Neural cell (in vitro differentiated cells): Measurements from ENCODE around the gene EEF1AKMT3. TPM values are rescaled to one million over a fixed set of nuclear protein-coding genes. Genes with fewer than 3 reads are reported as not detected.
A peak's percentile ranks its signal among the peaks of the same experiment; 100 is the strongest.

Source experiments
- H2AFZ ChIP-seq: fragments of 200-600, 300-800 bp; sonication (generic), shearing (Covaris generic); 2 replicates; pipeline ENCODE4 v1.6.0; 2014; ENCODE audit warnings: low read depth, mild to moderate bottlenecking, antibody characterized with exemption, low read length, moderate library complexity
- H3F3A ChIP-seq: fragments of 200-600 bp; shearing (Covaris generic); 2 replicates; pipeline ENCODE4 v1.6.1; 2016; ENCODE audit warnings: mild to moderate bottlenecking, moderate library complexity, mixed read lengths, antibody characterized with exemption, low read length; ENCODE audit not compliant: insufficient read depth, poor library complexity, severe bottlenecking
- H3K27ac ChIP-seq: fragments of 200-600, 300-800 bp; sonication (generic), shearing (Covaris generic); 2 replicates; pipeline ENCODE4 v1.5.1; 2014; ENCODE audit warnings: mild to moderate bottlenecking, low read length, moderate library complexity
- H3K27me3 ChIP-seq: fragments of 300-800, 200-600 bp; sonication (generic), shearing (Covaris generic); 2 replicates; pipeline ENCODE4 v1.6.0; 2014; ENCODE audit warnings: mild to moderate bottlenecking, low read depth, low read length, moderate library complexity; ENCODE audit not compliant: insufficient read depth
- H3K36me3 ChIP-seq: fragments of 300-800, 200-600 bp; sonication (generic), shearing (Covaris generic); 2 replicates; pipeline ENCODE4 v1.5.1; 2014; ENCODE audit warnings: mild to moderate bottlenecking, antibody characterized with exemption, low read length, moderate library complexity; ENCODE audit not compliant: insufficient read depth
- H3K4me2 ChIP-seq: fragments of 300-800, 200-600 bp; sonication (generic), shearing (Covaris generic); 2 replicates; pipeline ENCODE4 v1.6.0; 2014; ENCODE audit warnings: mild to moderate bottlenecking, low read length
- H3K4me3 ChIP-seq: fragments of 300-800, 200-600 bp; sonication (generic), shearing (Covaris generic); 2 replicates; pipeline ENCODE4 v1.5.1; 2014; ENCODE audit warnings: mild to moderate bottlenecking, low read length, moderate library complexity
- H3K79me2 ChIP-seq: fragments of 200-600 bp; shearing (Covaris generic); replicated peaks from 2 replicates; pipeline ENCODE4 v1.6.0; 2014; ENCODE audit warnings: mild to moderate bottlenecking, low read length, moderate library complexity; ENCODE audit not compliant: insufficient read depth
- H3K9ac ChIP-seq: fragments of 300-800, 200-600 bp; sonication (generic), shearing (Covaris generic); 2 replicates; pipeline ENCODE4 v1.6.1; 2016; ENCODE audit warnings: mild to moderate bottlenecking, low read length, mixed read lengths
- H3K9me2 ChIP-seq: fragments of 200-600 bp; shearing (Covaris generic); 2 replicates; pipeline ENCODE4 v1.6.1; 2016; ENCODE audit warnings: mild to moderate bottlenecking, low read length, mixed read lengths; ENCODE audit not compliant: insufficient read depth
- H3K9me3 ChIP-seq: fragments of 200-600, 300-800 bp; sonication (generic), shearing (Covaris generic); 2 replicates; pipeline ENCODE4 v1.6.1; 2016; ENCODE audit warnings: mild to moderate bottlenecking, mixed run types, low read length, moderate library complexity, mixed read lengths
- H4K20me1 ChIP-seq: fragments of 200-600 bp; shearing (Covaris generic); 2 replicates; pipeline ENCODE4 v1.6.1; 2016; ENCODE audit warnings: mild to moderate bottlenecking, mixed run types; ENCODE audit not compliant: insufficient read depth
- EP300 ChIP-seq: fragments of 450-650 bp; conservative IDR thresholded peaks from 2 replicates; pipeline ENCODE4 v1.6.1; 2014; ENCODE audit warnings: antibody characterized with exemption, mild to moderate bottlenecking, moderate library complexity; ENCODE audit not compliant: poor library complexity, severe bottlenecking
- EZH2 ChIP-seq: fragments of 200-600, 300-800 bp; shearing (Covaris generic), sonication (generic); IDR thresholded peaks from 2 replicates; pipeline ENCODE4 v1.6.1; 2014; ENCODE audit warnings: antibody characterized with exemption, low read length, borderline replicate concordance, mild to moderate bottlenecking; ENCODE audit not compliant: insufficient read depth, poor library complexity, severe bottlenecking
- MXI1 ChIP-seq: fragments of 450-650 bp; conservative IDR thresholded peaks from 2 replicates; pipeline ENCODE4 v1.6.1; 2014; ENCODE audit warnings: antibody characterized with exemption, mild to moderate bottlenecking; ENCODE audit not compliant: poor library complexity, severe bottlenecking
- POLR2AphosphoS5 ChIP-seq: IDR thresholded peaks from 2 replicates; pipeline ENCODE4 v1.6.1; 2012
- RAD21 ChIP-seq: fragments of 450-650 bp; conservative IDR thresholded peaks from 2 replicates; pipeline ENCODE4 v1.6.1; 2014; ENCODE audit warnings: antibody characterized with exemption, mild to moderate bottlenecking, moderate library complexity
- SMC3 ChIP-seq: fragments of 450-650 bp; conservative IDR thresholded peaks from 2 replicates; pipeline ENCODE4 v1.6.1; 2014; ENCODE audit warnings: antibody characterized with exemption, mild to moderate bottlenecking, moderate library complexity; ENCODE audit not compliant: poor library complexity
- TAF1 ChIP-seq: IDR thresholded peaks from 2 replicates; pipeline ENCODE4 v1.6.1; 2012; ENCODE audit warnings: low read depth
- polyA plus RNA-seq: library from polyadenylated mRNA; depleted of rRNA; stranded (reverse); fragments of >200 nt; gene quantifications from 2 replicates; pipeline ENCODE4 v1.2.3, GENCODE V29; 2014
- TF ChIP-seq, protein P1 (sequence below): IDR thresholded peaks from 2 replicates; pipeline ENCODE4 v1.6.1; 2012; ENCODE audit warnings: borderline replicate concordance
- TF ChIP-seq, protein P2 (sequence below): fragments of 450-650 bp; IDR thresholded peaks from 2 replicates; pipeline ENCODE4 v1.5.1; 2014; ENCODE audit warnings: antibody characterized with exemption, mild to moderate bottlenecking, moderate library complexity; ENCODE audit not compliant: poor library complexity, severe bottlenecking

The EEF1AKMT3 gene
- polyA plus RNA-seq, 1 donor from 2014 or later, result 1.6 TPM

DNA sequence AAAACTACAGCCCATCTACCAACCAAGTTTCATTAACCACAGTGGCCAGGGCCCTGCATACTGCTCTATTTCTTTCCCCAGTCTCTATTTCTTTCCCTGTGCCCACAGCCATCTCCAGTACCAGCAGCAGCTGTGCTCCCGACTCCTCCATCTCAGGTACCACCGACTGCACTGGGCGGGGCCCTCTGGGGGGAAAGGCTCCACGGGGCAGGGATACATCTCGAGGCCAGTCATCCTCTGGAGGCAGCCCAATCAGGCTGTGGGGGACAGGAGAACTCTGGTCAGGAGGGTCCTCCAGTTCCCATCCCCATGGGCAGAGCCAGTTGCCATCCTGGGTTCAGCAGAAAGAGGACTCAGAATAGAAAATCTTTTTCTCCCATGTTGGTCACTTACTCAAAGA, 23.4 kb upstream of the EEF1AKMT3 start:
- no peaks in the 10 kb centered on the region for H3F3A ChIP-seq
- TF ChIP-seq EZH2 (no peak), MXI1 (no peak), POLR2AphosphoS5 (no peak), RAD21 (no peak), EP300 (no peak), SMC3 (no peak), TAF1 (no peak)
- TF ChIP-seq, protein P1, sequence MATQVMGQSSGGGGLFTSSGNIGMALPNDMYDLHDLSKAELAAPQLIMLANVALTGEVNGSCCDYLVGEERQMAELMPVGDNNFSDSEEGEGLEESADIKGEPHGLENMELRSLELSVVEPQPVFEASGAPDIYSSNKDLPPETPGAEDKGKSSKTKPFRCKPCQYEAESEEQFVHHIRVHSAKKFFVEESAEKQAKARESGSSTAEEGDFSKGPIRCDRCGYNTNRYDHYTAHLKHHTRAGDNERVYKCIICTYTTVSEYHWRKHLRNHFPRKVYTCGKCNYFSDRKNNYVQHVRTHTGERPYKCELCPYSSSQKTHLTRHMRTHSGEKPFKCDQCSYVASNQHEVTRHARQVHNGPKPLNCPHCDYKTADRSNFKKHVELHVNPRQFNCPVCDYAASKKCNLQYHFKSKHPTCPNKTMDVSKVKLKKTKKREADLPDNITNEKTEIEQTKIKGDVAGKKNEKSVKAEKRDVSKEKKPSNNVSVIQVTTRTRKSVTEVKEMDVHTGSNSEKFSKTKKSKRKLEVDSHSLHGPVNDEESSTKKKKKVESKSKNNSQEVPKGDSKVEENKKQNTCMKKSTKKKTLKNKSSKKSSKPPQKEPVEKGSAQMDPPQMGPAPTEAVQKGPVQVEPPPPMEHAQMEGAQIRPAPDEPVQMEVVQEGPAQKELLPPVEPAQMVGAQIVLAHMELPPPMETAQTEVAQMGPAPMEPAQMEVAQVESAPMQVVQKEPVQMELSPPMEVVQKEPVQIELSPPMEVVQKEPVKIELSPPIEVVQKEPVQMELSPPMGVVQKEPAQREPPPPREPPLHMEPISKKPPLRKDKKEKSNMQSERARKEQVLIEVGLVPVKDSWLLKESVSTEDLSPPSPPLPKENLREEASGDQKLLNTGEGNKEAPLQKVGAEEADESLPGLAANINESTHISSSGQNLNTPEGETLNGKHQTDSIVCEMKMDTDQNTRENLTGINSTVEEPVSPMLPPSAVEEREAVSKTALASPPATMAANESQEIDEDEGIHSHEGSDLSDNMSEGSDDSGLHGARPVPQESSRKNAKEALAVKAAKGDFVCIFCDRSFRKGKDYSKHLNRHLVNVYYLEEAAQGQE, result no peak
- TF ChIP-seq, protein P2, sequence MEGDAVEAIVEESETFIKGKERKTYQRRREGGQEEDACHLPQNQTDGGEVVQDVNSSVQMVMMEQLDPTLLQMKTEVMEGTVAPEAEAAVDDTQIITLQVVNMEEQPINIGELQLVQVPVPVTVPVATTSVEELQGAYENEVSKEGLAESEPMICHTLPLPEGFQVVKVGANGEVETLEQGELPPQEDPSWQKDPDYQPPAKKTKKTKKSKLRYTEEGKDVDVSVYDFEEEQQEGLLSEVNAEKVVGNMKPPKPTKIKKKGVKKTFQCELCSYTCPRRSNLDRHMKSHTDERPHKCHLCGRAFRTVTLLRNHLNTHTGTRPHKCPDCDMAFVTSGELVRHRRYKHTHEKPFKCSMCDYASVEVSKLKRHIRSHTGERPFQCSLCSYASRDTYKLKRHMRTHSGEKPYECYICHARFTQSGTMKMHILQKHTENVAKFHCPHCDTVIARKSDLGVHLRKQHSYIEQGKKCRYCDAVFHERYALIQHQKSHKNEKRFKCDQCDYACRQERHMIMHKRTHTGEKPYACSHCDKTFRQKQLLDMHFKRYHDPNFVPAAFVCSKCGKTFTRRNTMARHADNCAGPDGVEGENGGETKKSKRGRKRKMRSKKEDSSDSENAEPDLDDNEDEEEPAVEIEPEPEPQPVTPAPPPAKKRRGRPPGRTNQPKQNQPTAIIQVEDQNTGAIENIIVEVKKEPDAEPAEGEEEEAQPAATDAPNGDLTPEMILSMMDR, result no peak
- H2AFZ ChIP-seq, result no peak overlapping the region
- no peaks in the 10 kb centered on the region for H3K9me2 ChIP-seq
- H3K36me3 ChIP-seq, result peaks cover 7% of the 10 kb centered on the region
- H3K27ac ChIP-seq, result no peak overlapping the region
- H3K4me3 ChIP-seq, result no peak overlapping the region
- H3K27me3 ChIP-seq, result no peaks in the 10 kb centered on the region
- H3K79me2 ChIP-seq, result peaks cover 27% of the 10 kb centered on the region
- no peak overlapping the region for H3K9ac ChIP-seq
- no peaks in the 10 kb centered on the region for H3K9me3 ChIP-seq
- no peaks in the 10 kb centered on the region for H4K20me1 ChIP-seq
- H3K4me2 ChIP-seq, result no peak overlapping the region

GRCh38 chr12:57750561-57751431, 21.6 kb upstream of the EEF1AKMT3 start:
- H3K9me2 ChIP-seq, result no peaks in the 10 kb centered on the region
- H3K27me3 ChIP-seq, result no peaks in the 10 kb centered on the region
- H3K36me3 ChIP-seq, result peaks cover 7% of the 10 kb centered on the region
- TF ChIP-seq MXI1 (no peak), EZH2 (no peak), SMC3 (no peak), RAD21 (no peak), TAF1 (no peak), EP300 (no peak), POLR2AphosphoS5 (no peak)
- TF ChIP-seq, protein P2, result no peak
- TF ChIP-seq, protein P1, result no peak
- peak overlapping the region; percentile 95 for H3K9ac ChIP-seq
- peak overlapping the region; percentile 100 for H3K4me2 ChIP-seq
- H3K27ac ChIP-seq, result peak overlapping the region; percentile 87
- H2AFZ ChIP-seq, result no peak overlapping the region
- H4K20me1 ChIP-seq, result no peaks in the 10 kb centered on the region
- no peaks in the 10 kb centered on the region for H3F3A ChIP-seq
- H3K4me3 ChIP-seq, result peak overlapping the region; percentile 85
- H3K9me3 ChIP-seq, result no peaks in the 10 kb centered on the region
- peaks cover 27% of the 10 kb centered on the region for H3K79me2 ChIP-seq
